Mammary epithelial cell (primary cell): Measurements from ENCODE around the gene FLT3.

ENCODE experiments used
- CTCF ChIP-seq, 2 donors: IDR thresholded peaks in 1 of 2; conservative IDR thresholded peaks in 1 of 2; 2 replicates each; pipeline ENCODE4 v1.5.1; 2011 to 2012; ENCODE audit warnings: inconsistent platforms in 2 of 2, low read length in 2 of 2, mild to moderate bottlenecking in 2 of 2, control low read depth in 1 of 2, low read depth in 1 of 2; ENCODE audit not compliant: insufficient read depth in 1 of 2; ENCODE audit errors: extremely low read depth in 1 of 2
- EZH2 ChIP-seq: IDR thresholded peaks from 2 replicates; pipeline ENCODE4 v1.6.1; 2012; ENCODE audit warnings: low read length, inconsistent platforms, borderline replicate concordance

- TF ChIP-seq EZH2 (no peak), CTCF (conservative IDR thresholded peaks at IDR 0.05 in 1 of 2, IDR thresholded peaks at IDR 0.05 in 1 of 2; ENCODE audit: extremely low read depth in 1 of 2, insufficient read depth in 1 of 2, low read depth in 1 of 2, low read length in 2 of 2) (no peak)
Measured at GRCh38 chr13:28013482-28013881, 86.9 kb downstream of the FLT3 start.
